Measurements from ENCODE around the gene APLN.

DNA sequence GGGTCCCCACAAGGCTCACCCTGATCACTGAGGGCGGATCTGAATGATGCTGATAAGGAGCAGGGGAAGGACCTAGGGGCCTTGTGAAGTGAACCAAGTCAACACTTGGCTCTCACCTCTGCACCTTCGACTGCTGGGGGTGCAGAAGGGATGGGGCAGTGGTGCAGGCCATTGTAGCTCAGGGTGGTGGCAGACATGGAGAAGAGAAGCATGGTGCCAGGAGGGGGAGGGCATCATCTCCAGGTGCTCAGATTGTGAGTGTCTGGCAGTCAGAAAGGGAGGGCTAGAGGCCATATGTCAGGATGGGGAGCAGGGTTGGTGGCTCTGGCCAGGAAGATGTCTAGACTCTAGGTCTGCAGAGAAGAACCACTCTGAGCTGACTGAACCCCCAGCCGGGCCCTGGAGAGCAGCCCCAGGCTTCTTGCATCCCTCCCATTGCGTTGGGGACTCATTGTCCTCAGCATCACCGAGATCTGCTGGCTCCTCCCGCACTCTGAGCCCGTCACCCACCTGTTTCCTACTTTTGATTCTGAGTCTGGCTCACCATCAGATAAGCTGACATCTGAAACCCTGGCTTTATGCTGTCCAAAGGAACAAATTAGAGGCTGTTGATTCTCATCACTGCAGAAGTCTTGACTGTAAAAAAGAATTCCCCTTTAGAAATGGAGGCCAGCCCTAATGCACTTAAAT, 3.8 kb downstream of the APLN start:
- TF ChIP-seq GATA3 (IDR thresholded peaks at IDR 0.05; ENCODE audit: low read depth, low read length) (no peak), GATA2 (IDR thresholded peaks at IDR 0.05; ENCODE audit: low read depth, low read length) (peak; percentile 39; the same call in 1 of the 2 replicates)

All from SH-SY5Y (cell line).